ENCODE data around the gene CDCA4.
"Not testable (repeated sequence)": the region's sequence is repeated elsewhere in the genome, so short reads cannot be mapped to it uniquely, and the experiment has no call there.

CDCA4 gene

DNA sequence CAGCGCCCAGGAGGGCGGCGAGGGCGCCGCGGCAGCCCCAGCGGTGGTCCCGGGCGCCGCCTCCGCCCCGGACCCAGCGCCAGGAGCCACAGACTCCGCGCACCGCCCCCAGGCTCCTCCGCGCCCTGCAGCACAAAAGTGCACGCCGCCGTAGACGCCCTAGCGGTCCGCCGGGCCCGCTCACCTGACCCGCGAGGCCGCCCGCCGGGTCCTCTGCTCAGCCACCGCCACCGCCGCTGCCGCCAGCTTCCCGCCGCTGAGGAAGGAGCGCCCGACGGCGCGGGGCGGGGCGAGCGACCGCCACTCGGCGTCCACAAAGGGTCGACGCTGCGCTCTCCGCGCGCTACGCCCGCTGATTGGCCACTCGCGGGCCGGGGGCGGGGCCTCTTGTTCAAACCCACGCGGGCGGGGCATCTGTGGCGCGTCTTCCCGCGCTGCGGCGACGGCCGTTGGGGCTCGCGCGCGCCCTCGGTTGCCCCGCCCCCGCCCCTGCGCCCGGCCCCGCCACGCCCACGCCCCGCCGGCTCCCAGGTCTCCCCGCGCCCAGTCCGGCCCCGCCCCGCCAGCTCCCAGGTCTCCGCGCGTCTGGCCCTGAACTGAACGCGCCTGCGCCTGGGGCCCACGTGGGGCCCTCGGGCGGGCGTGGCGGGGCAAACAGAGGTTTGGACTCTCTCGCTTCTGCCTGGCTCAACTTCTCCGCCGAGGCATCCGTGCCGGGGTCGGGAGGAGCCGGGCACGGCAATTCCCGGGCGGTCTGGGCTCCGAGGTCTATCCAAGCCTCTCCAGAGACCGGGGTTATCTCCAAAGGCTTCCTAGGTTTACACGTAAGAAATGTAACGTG is at the start of gene CDCA4:
Gene CDCA4, minus strand, starts transcription at position 269 of the 841 bp plus-strand sequence. CDS start 9,154 bp downstream, outside the sequence.
- peak; percentile 98 for DNase-seq (ENCODE audit: low spot score)

- DNase-seq (ENCODE audit: low spot score): peak; percentile 53
Measured at GRCh38 chr14:105069871-105070759, 49.2 kb upstream of the CDCA4 start.

- no peak for DNase-seq (ENCODE audit: low spot score)
Measured at GRCh38 chr14:105069522-105069870, 48.6 kb upstream of the CDCA4 start.

DNA sequence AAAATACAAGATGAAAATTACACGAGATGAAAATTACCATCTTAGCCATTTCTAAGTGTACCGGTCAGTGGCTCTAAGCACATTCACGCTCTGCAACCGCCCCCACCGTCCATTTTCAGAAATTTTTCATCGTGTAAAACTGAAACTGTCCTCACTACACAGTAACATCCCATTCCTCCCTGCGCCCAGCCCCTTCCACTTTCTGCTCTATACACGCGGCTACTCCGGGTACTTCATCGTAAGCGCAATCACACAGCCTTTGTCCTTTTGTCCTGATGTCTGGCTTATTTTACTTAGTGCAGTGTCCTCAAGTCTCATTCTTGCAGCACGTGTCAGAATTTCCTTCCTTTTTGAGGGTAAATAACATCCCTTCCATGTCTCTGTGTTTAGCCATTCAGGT is 47.9 kb upstream of the CDCA4 start:
- DNase-seq (ENCODE audit: low spot score): no peak

- no peak for DNase-seq (ENCODE audit: low spot score)
Measured at GRCh38 chr14:105067969-105068301, 47.1 kb upstream of the CDCA4 start.

DNA sequence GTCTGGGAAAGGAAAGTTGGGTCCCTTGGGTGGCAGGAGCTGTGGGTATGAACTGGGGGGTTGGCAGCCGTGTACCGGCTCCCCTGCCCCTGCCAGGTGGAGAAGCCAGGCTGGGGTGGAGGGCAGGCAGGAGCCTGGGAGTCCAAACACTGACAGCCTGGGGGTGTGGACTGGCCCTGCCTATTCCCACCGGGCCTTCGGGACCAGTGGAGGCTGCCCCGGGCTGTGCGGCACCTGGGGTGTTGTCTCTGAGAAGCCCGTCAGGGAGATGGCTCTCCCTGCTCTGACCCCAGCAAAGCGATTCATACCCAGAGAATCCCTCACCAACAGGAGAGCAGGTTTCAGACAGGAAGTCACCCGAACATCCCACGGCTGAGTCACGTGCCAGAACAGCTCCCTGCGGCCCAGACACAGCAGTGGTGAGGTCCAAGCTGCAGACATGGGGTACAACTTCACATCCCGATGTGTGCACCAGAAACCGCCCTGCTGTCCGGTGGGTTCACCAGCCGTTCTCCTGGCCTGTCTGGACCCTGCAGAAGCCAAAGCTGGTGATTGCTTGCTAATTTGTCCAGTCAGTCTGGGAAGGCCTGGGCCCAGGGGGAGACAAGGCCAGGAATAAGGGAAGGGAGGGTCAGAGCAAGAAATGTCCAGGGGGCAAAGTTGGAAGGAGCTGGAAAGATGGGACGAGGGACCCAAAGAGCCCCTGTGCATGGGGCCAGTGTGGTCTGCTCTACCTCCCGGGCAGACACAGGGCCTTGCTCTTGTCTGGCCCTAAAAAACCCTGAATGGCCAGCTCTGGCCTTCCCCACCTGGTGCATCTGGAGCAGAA is 46.5 kb upstream of the CDCA4 start:
- DNase-seq (ENCODE audit: low spot score): peak; percentile 59

GRCh38 chr14:105066240-105067071 is 45.6 kb upstream of the CDCA4 start:
- DNase-seq (ENCODE audit: low spot score): no peak

GRCh38 chr14:105065280-105066228 is 44.7 kb upstream of the CDCA4 start, which contains the start of gene GPR132:
GPR132 (minus strand) TSS chr14:105065430; CDS start chr14:105055420, 10,010 bp downstream.
- peak; percentile 97 for DNase-seq (ENCODE audit: low spot score)

GRCh38 chr14:105064721-105065143 is 43.8 kb upstream of the CDCA4 start:
- DNase-seq (ENCODE audit: low spot score): peak; percentile 46

GRCh38 chr14:105064001-105064400 is 43.1 kb upstream of the CDCA4 start:
- no peak for DNase-seq (ENCODE audit: low spot score)

DNA sequence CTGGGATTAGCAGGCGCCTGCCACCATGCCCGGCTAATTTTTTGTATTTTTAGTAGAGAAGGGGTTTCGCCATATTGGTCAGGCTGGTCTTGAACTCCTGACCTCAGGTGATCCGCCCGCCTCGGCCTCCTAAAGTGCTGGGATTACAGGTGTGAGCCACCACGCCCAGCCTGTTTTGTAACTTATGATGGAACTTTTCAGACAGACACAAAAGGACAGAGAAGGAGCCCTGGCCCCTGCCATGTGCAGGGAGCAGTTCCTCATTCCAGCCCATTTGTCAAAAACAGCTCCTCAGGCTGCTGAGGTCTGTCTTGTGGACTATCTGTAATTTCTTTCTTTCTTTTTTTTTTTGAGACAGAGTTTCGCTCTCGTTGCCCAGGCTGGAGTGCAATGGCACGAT is 42.6 kb upstream of the CDCA4 start:
- DNase-seq (ENCODE audit: low spot score): not testable (repeated sequence)

DNA sequence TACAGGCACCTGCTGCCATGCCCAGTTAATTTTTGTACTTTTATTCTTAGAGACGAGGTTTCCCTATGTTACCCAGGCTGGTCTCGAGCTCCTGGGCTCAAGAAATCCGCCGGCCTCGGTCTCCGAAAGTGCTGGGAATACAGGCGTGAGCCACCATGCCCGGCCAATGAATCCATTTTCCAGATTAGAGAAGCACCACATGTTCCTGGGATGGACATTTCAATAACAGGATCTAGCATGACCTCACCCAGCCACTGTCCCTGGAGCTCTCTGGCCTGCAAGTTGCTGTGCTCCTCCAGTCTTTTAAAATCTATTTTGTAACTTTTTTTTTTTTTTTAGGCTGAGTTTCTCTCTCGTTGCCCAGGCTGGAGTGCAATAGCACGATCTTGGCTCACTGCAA is 42.2 kb upstream of the CDCA4 start:
- DNase-seq (ENCODE audit: low spot score): no peak

- DNase-seq (ENCODE audit: low spot score): no peak
Measured at GRCh38 chr14:105062048-105062433, 41.2 kb upstream of the CDCA4 start.

- DNase-seq (ENCODE audit: low spot score): peak; percentile 35
Measured at GRCh38 chr14:105061428-105062047, 40.7 kb upstream of the CDCA4 start.

DNA sequence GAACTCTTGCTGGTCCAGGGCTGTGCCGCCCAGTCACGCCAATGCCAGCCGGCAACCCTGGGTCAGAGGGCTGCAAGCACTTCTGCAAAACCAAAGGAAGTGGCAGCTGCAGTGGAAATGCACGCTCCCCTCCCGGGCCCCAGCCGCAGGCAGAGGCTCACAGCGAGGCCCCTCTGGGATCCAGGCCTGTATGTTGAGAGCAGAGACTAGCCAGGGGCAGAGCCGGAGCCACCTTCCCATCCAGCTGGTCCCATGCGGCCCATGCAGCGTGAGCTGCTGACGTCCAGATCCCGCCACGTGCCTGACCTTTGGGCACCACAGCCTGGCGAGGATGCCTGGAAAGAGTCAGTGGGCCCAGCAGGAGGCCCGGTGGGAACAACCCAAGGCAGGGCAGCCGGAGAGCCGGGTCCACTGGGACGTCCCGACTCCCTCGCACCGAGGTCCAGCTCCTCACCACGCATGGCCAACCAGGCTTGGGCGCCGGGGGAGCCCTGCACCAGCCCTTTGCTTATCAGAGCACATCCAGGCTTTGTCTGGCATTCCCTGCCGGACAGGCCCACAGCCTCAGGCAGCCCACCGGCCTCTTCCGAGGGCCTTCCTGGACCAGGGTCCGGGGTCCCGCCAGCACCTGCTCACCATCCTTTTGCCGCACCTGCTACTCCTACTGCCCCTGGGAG is 40.0 kb upstream of the CDCA4 start:
- DNase-seq (ENCODE audit: low spot score): peak; percentile 32

- no peak for DNase-seq (ENCODE audit: low spot score)
Measured at GRCh38 chr14:105059925-105060565, 39.2 kb upstream of the CDCA4 start.

DNA sequence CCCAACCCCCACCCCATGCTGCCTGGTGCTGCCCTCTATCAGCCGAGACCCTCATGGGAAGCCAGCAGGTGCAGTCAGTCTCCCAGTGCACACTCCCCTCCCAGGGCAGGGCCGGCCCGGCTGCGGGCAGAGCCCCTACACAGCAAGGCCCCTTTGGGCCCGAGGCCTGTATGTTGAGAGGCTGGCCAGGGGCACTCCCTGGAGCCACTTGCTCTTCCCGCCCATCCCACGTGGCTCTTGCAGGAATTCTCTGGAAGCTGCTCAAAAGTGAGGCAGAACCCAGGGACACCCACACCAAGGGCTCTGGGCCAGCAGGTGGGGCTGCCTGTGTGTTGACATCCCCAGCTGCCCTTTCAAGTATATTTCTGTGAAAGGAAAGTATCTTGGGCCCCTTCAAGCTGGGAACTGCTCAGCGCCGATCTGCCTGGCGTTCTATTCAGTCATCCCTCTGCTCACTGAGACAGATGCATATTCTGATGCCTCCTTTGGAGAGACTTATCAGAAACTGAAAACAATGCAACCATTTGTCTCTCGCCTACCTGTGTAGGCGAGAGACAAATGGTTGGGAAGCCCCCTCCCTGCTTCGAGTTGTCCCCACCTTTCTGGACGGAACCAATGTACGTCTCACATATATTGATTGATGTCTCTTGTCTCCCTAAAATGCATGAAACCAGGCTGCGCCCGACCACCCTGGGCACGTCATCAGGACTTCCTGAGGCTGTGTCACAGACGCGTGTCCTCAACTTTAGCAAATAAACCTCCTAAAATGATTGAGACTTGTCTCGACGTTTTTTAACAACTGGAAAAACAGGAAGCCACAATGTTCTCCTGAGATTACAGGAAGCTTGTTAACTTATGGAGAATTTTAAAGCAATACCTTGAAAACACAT is 38.4 kb upstream of the CDCA4 start:
- DNase-seq (ENCODE audit: low spot score): peak; percentile 62
